Measurements from ENCODE around the gene SPR.

Gene SPR

DNA sequence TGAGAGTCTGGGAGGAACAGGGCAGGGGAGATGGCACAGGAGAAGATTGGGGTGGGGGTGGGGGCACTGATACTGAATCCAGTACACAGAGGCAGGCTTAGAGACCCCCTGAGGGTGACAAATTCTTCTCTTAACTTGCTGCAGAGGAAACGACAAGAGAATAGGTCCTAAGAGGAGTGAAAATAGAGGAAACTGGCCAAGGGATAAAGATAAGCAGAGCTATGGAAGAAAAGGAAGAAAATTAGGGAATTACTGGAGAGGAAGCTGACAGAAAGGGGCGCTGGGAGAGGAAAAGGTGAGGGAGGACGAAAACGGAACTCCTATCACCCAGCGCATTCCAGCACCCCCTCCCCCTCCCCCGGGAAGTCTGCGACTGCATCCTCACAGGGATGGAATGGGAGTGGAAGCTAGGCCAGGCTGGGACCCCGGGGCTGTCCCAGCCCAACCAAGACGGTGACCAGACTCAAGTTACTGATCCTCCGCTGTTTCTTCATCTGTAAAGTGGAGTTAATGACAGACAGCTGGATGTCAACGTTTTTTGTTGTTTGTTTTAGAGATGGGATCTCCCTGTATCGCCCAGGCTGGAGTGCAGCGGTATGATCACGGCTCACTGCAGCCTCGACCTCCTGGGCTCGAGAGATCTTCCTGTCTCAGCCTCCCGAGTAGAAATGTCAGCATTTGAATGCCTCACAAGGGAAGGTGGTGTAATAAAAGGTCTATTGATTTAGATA, 27.5 kb downstream of the SPR start:
- H2BK120ac ChIP-seq (ENCODE audit: low read depth, low read length), result no peak overlapping the region
- no peak overlapping the region for H3K27ac ChIP-seq (ENCODE audit: low read length, poor library complexity, severe bottlenecking)
- no peak overlapping the region for H4K8ac ChIP-seq (ENCODE audit: low read length)
- no peaks in the 10 kb centered on the region for H3K9me3 ChIP-seq (ENCODE audit: control insufficient read depth, low read length)
- no peak overlapping the region for H2BK12ac ChIP-seq (ENCODE audit: low read length in 2 of 2)
- no peaks in the 10 kb centered on the region for H3K79me1 ChIP-seq (replicated peaks; ENCODE audit: low read length, poor library complexity, severe bottlenecking)
- no peak overlapping the region for H3K14ac ChIP-seq (ENCODE audit: low read length in 2 of 2)
- no peak overlapping the region for H2BK15ac ChIP-seq (ENCODE audit: low read depth, poor library complexity, severe bottlenecking)
- H3K23ac ChIP-seq (ENCODE audit: low read length in 2 of 2), result no peak overlapping the region
- no peak for DNase-seq
- no peak overlapping the region for H3K9ac ChIP-seq (ENCODE audit: low read length)
- no peak overlapping the region for H3K4me3 ChIP-seq (ENCODE audit: insufficient read depth in 1 of 2, low read depth in 1 of 2, low read length in 2 of 2)
- H3K4me1 ChIP-seq (ENCODE audit: control insufficient read depth, insufficient read depth, low read depth, low read length), result peaks cover 42% of the 10 kb centered on the region
- H4K91ac ChIP-seq (ENCODE audit: low read length), result no peak overlapping the region
- no peak overlapping the region for H2BK5ac ChIP-seq (ENCODE audit: low read depth, low read length, poor library complexity, severe bottlenecking)
- H3K18ac ChIP-seq (ENCODE audit: low read depth in 1 of 2, low read length in 2 of 2), result no peak overlapping the region
- H3K4me2 ChIP-seq (ENCODE audit: low read length, poor library complexity, severe bottlenecking), result no peak overlapping the region
- H2AFZ ChIP-seq (ENCODE audit: low read depth, low read length), result no peak overlapping the region
- no peaks in the 10 kb centered on the region for H3K36me3 ChIP-seq (ENCODE audit: control insufficient read depth in 1 of 2, insufficient read depth in 2 of 2, low read depth in 1 of 2, low read length in 2 of 2)
- no peak overlapping the region for H2AK5ac ChIP-seq (ENCODE audit: low read length, severe bottlenecking)
- H3K27me3 ChIP-seq (ENCODE audit: control insufficient read depth in 1 of 2, insufficient read depth in 1 of 2, low read length in 2 of 2), result peaks cover 71 to 94% of the 10 kb centered on the region in 2 experiments
- H3K4ac ChIP-seq (ENCODE audit: low read depth in 1 of 2, low read length in 2 of 2), result no peak overlapping the region
- 2% methylated on average over 13 of the region's 17 CpGs for WGBS

DNA sequence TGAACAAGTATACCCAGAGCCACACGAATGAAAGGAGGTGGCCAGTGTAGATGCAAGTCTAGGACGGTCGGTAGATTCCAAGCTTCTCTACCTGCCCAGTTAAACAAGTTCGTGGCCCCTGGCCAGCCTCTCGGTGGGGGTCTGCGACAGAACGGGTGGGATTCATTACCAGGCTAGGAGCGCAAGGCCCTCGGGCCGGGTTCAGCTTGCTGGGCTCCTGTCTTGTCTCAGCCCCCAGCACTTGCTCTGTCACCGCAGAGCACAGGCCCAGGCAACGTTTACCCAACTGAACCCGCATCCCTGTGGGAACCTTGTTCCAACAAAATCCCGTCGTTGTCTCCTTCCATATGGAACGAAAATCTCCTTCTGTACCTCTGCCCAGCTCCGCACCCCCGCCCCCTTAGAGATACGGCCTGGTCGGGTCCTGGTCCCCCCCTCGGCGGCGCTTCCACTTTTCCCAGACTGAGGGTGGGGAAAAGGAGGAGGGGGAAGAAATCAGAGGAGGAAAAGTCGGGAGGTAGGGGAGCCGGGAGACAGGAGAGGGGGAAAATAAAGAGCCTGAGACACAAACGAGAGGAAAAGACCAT, 28.2 kb downstream of the SPR start:
- no peak overlapping the region for H3K9ac ChIP-seq (ENCODE audit: low read length)
- peak overlapping the region; percentile 79 for H3K4me2 ChIP-seq (ENCODE audit: low read length, poor library complexity, severe bottlenecking)
- H3K4me1 ChIP-seq (ENCODE audit: control insufficient read depth, insufficient read depth, low read depth, low read length), result peaks cover 48% of the 10 kb centered on the region
- no peak overlapping the region for H4K91ac ChIP-seq (ENCODE audit: low read length)
- no peak overlapping the region for H2AFZ ChIP-seq (ENCODE audit: low read depth, low read length)
- H2AK5ac ChIP-seq (ENCODE audit: low read length, severe bottlenecking), result no peak overlapping the region
- H3K14ac ChIP-seq (ENCODE audit: low read length in 2 of 2), result no peak overlapping the region
- no peak overlapping the region for H3K18ac ChIP-seq (ENCODE audit: low read depth in 1 of 2, low read length in 2 of 2)
- H3K36me3 ChIP-seq (ENCODE audit: control insufficient read depth in 1 of 2, insufficient read depth in 2 of 2, low read depth in 1 of 2, low read length in 2 of 2), result no peaks in the 10 kb centered on the region
- no peak overlapping the region for H2BK5ac ChIP-seq (ENCODE audit: low read depth, low read length, poor library complexity, severe bottlenecking)
- no peak overlapping the region for H2BK15ac ChIP-seq (ENCODE audit: low read depth, poor library complexity, severe bottlenecking)
- H3K4ac ChIP-seq (ENCODE audit: low read depth in 1 of 2, low read length in 2 of 2), result no peak overlapping the region
- peaks cover 74 to 94% of the 10 kb centered on the region in 2 experiments for H3K27me3 ChIP-seq (ENCODE audit: control insufficient read depth in 1 of 2, insufficient read depth in 1 of 2, low read length in 2 of 2)
- H3K79me1 ChIP-seq (replicated peaks; ENCODE audit: low read length, poor library complexity, severe bottlenecking), result no peaks in the 10 kb centered on the region
- no peak overlapping the region for H3K4me3 ChIP-seq (ENCODE audit: insufficient read depth in 1 of 2, low read depth in 1 of 2, low read length in 2 of 2)
- H3K23ac ChIP-seq (ENCODE audit: low read length in 2 of 2), result no peak overlapping the region
- H2BK12ac ChIP-seq (ENCODE audit: low read length in 2 of 2), result no peak overlapping the region
- no peak overlapping the region for H3K27ac ChIP-seq (ENCODE audit: low read length, poor library complexity, severe bottlenecking)
- no peaks in the 10 kb centered on the region for H3K9me3 ChIP-seq (ENCODE audit: control insufficient read depth, low read length)
- no peak overlapping the region for H4K8ac ChIP-seq (ENCODE audit: low read length)
- no peak for DNase-seq
- WGBS, result 2% methylated on average over 26 of the region's 26 CpGs
- H2BK120ac ChIP-seq (ENCODE audit: low read depth, low read length), result no peak overlapping the region

DNA sequence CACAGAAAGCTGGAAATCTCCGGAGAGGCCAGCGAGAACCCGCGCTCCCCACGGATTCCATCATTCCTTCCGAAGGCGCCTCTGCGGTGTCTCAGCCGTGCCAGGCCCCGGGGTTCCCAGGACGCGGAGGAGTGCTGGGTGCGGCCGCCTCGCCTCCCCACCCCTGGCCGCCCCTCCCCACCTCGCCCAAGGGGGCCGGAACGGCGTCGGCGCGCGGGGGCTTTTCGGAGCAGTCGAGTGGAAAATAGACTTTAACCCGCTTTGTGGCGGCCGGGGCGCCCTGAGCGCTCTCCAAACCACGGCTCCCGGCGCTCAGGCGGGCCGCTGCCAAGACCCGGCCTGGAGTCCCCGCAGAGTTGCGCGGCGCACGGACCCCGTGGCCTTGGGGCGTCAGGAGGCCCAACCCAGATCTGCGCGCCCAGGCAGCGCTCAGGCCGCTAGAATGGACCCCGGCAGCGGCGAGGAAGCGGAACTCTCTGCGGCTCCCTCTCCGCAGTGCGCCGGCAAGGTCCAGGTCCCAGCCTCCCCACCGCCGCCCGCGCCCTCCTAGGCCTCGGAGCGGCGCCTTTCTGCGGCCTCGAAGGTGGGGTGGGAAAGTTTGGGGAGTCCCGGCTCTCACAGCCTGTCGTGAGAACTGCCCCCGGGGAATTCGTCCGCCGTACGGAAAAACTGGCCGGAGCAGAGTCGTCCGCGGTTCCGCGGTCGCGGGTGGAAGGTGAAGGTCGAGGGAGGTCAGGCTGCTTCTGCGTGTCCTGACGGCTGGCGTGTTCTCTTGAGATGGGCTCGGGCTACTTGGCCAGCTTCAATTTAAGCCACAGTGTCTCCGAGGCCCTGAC, 28.9 kb downstream of the SPR start:
- Histone ChIP-seq H2AK5ac (ENCODE audit: low read length, severe bottlenecking) (no peak overlapping the region), H2AFZ (ENCODE audit: low read depth, low read length) (no peak overlapping the region), H3K18ac (ENCODE audit: low read depth in 1 of 2, low read length in 2 of 2) (peak overlapping the region; percentile 15 to 38), H3K9me3 (ENCODE audit: control insufficient read depth, low read length) (no peaks in the 10 kb centered on the region), H3K4me2 (ENCODE audit: low read length, poor library complexity, severe bottlenecking) (peak overlapping the region; percentile 79), H2BK12ac (ENCODE audit: low read length in 2 of 2) (no peak overlapping the region), H2BK120ac (ENCODE audit: low read depth, low read length) (no peak overlapping the region), H3K27me3 (ENCODE audit: control insufficient read depth in 1 of 2, insufficient read depth in 1 of 2, low read length in 2 of 2) (peaks cover 80 to 94% of the 10 kb centered on the region in 2 experiments), H3K4ac (ENCODE audit: low read depth in 1 of 2, low read length in 2 of 2) (no peak overlapping the region), H3K27ac (ENCODE audit: low read length, poor library complexity, severe bottlenecking) (no peak overlapping the region), H2BK15ac (ENCODE audit: low read depth, poor library complexity, severe bottlenecking) (no peak overlapping the region), H3K36me3 (ENCODE audit: control insufficient read depth in 1 of 2, insufficient read depth in 2 of 2, low read depth in 1 of 2, low read length in 2 of 2) (no peaks in the 10 kb centered on the region), H3K4me1 (ENCODE audit: control insufficient read depth, insufficient read depth, low read depth, low read length) (peaks cover 52% of the 10 kb centered on the region), H4K8ac (ENCODE audit: low read length) (no peak overlapping the region), H3K23ac (ENCODE audit: low read length in 2 of 2) (peak overlapping the region in 1 of 2 experiments; percentile 85), H2BK5ac (ENCODE audit: low read depth, low read length, poor library complexity, severe bottlenecking) (no peak overlapping the region), H3K4me3 (ENCODE audit: insufficient read depth in 1 of 2, low read depth in 1 of 2, low read length in 2 of 2) (peak overlapping the region in 1 of 2 experiments; percentile 33), H3K9ac (ENCODE audit: low read length) (no peak overlapping the region), H4K91ac (ENCODE audit: low read length) (peak overlapping the region; percentile 10), H3K14ac (ENCODE audit: low read length in 2 of 2) (no peak overlapping the region), H3K79me1 (replicated peaks; ENCODE audit: low read length, poor library complexity, severe bottlenecking) (no peaks in the 10 kb centered on the region)
- peak; percentile 42 for DNase-seq
- 1% methylated on average over 66 of the region's 86 CpGs for WGBS

DNA sequence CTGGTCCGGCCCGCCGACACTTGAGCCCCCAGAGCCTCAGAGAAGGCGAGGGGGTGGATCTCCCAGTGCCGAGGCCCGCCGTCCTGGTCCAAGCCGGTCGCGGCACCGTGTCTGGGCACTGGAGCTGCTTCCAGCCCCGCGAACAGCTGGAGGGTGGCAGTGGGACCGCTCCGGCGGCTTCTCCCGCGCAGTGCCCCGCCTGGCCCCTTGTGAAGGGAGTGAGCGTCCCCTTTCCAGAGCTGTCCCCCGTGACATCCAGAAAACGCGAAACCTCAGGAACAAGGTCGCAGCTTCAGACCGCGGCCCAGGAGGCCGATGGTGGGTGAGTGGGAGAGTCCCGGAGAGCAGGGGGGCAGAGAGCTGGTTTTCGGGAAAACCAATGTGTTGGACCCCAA, 29.5 kb downstream of the SPR start:
- Histone ChIP-seq H3K23ac (ENCODE audit: low read length in 2 of 2) (peak overlapping the region in 1 of 2 experiments; percentile 85), H2BK120ac (ENCODE audit: low read depth, low read length) (no peak overlapping the region), H2BK5ac (ENCODE audit: low read depth, low read length, poor library complexity, severe bottlenecking) (no peak overlapping the region), H2BK15ac (ENCODE audit: low read depth, poor library complexity, severe bottlenecking) (no peak overlapping the region), H3K18ac (ENCODE audit: low read depth in 1 of 2, low read length in 2 of 2) (no peak overlapping the region), H3K79me1 (replicated peaks; ENCODE audit: low read length, poor library complexity, severe bottlenecking) (no peaks in the 10 kb centered on the region), H3K4me3 (ENCODE audit: insufficient read depth in 1 of 2, low read depth in 1 of 2, low read length in 2 of 2) (peak overlapping the region; percentile 14 to 24), H3K27ac (ENCODE audit: low read length, poor library complexity, severe bottlenecking) (no peak overlapping the region), H3K14ac (ENCODE audit: low read length in 2 of 2) (no peak overlapping the region), H2BK12ac (ENCODE audit: low read length in 2 of 2) (no peak overlapping the region), H3K4ac (ENCODE audit: low read depth in 1 of 2, low read length in 2 of 2) (no peak overlapping the region), H3K9ac (ENCODE audit: low read length) (no peak overlapping the region), H2AFZ (ENCODE audit: low read depth, low read length) (no peak overlapping the region), H4K8ac (ENCODE audit: low read length) (no peak overlapping the region), H3K36me3 (ENCODE audit: control insufficient read depth in 1 of 2, insufficient read depth in 2 of 2, low read depth in 1 of 2, low read length in 2 of 2) (no peaks in the 10 kb centered on the region), H4K91ac (ENCODE audit: low read length) (no peak overlapping the region), H2AK5ac (ENCODE audit: low read length, severe bottlenecking) (no peak overlapping the region), H3K27me3 (ENCODE audit: control insufficient read depth in 1 of 2, insufficient read depth in 1 of 2, low read length in 2 of 2) (peaks cover 83 to 95% of the 10 kb centered on the region in 2 experiments), H3K9me3 (ENCODE audit: control insufficient read depth, low read length) (no peaks in the 10 kb centered on the region), H3K4me2 (ENCODE audit: low read length, poor library complexity, severe bottlenecking) (peak overlapping the region; percentile 79), H3K4me1 (ENCODE audit: control insufficient read depth, insufficient read depth, low read depth, low read length) (peaks cover 49% of the 10 kb centered on the region)
- WGBS, result 1% methylated on average over 25 of the region's 29 CpGs
- no peak for DNase-seq
